Measurements from ENCODE around the gene BRF1.

The BRF1 gene

DNA sequence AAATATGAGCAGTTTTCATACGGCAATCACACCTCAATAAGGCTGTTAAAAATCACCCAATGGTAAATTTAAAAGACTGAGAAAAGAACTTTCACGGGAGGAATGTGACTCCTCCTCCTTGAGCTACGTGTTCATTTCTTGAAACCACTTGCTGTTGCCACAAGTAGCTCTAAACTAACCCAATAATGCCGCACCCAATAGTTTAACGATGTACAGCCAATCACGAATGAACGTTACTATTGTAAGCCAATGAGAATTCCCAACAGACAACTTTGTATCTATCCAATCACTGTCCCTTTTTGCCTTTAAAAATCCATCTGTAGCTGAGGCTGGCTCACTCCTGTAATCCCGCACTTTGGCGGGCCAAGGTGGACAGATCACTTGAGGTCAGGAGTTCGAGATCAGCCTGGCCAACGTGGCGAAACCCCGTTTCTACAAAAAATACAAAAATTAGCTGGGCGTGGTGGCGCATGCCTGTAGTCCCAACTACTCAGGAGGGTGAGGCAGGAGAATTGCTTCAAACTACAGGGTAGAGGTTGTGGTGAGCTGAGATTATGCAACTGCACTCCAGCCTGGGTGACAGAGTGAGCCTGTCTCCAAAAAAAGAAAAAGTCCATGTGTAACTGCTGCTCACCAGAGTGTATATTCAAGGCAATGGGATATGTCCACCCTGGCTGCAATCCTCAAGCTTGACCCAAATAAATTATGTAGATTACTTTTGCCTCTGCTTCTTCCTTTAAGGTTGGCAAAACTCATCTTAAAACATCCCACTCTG, 76.8 kb downstream of the BRF1 start:
- DNase-seq: no peak

GRCh38 chr14:105223260-105223659, 77.5 kb downstream of the BRF1 start:
- DNase-seq: no peak

DNA sequence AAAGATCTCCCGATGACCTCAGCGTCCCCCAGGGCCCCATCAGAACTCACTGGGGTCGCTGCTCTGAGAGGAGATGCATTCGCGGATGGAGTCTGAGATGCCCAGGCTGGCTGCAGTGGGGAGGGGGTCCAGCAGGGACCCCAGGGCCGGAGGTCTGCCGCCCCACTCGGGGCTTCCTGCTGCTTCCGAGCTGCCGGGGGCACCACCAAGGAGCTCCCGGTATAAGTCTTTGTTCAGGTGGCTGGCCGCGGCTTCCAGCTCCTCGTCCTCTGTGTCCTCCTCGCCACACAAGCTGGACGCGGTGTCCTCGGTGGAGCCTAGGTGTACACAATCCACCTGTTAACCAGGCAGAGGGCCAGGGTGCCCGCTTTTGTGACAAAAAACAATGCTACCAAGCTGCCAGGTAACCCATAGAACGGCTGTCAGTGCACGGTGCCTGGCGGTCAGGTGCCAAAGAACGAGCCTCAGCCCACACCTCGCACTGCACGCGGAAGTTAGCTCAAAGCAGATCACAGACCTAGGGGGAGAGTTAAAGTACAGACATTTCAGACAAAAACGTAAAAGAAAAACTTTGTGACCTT, 79.1 kb downstream of the BRF1 start:
- DNase-seq: no peak

GRCh38 chr14:105220699-105221597, 79.9 kb downstream of the BRF1 start:
- no peak for DNase-seq

DNA sequence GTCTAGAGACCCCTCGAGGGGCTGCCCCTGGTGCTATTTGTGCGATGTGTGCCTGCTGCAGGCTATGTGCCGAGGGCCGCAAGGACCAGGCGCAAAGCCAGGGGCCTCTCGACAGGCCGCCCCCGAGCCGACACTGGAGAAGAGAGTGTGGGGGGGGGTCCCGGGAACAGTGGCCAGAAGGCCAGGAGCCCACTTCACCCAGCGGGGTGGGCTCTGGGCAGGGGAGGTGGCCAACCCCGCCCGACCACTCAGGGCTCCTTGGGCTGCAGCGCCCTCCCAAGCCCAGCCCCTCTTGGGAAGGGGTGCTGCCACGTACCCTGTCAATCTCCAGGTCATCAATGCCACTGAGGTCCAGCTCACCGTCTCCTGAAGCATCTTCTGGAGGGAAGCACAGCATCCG, 81.0 kb downstream of the BRF1 start:
- no peak for DNase-seq

GRCh38 chr14:105219043-105219612, 81.7 kb downstream of the BRF1 start:
- DNase-seq: no peak

DNA sequence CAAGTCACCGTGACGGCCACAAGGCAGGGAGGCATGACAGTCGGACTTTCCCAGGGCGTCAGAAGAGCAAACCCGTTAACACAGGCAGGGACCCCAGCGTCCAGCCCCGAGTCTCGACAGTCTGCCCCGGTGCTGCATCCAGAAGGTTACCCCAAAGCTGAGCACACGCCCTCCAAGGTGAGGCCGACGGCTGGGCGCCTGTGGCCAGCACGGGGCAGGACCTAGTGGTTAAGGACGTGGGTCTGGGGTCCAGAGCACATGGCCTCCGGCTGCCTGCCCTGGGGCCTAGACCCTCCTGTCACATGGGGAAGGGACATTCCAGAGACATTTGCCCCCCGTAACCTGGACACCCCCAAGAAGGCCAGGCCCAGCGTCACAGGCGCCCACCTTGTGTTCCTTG, 82.2 kb downstream of the BRF1 start:
- DNase-seq: no peak

- no peak for DNase-seq
Observed at GRCh38 chr14:105217774-105218173, 83.0 kb downstream of the BRF1 start.

- no peak for DNase-seq
Observed at GRCh38 chr14:105216490-105217247, 84.1 kb downstream of the BRF1 start.

DNA sequence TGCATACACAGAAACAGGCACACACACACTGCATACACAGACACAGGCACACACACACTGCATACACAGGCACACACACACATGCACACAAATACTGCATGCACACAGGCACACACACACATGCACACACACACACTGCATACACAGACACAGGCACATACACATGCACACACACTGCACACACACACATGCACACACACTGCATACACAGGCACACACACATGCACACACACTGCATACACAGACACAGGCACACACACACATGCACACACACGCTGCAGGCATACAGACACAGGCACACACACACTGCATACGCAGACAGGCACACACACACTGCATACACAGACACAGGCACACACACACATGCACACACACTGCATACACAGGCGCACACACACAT, 85.2 kb downstream of the BRF1 start:
- no peak for DNase-seq

GRCh38 chr14:105214324-105214915, 86.4 kb downstream of the BRF1 start:
- peak; percentile 28 for DNase-seq

DNA sequence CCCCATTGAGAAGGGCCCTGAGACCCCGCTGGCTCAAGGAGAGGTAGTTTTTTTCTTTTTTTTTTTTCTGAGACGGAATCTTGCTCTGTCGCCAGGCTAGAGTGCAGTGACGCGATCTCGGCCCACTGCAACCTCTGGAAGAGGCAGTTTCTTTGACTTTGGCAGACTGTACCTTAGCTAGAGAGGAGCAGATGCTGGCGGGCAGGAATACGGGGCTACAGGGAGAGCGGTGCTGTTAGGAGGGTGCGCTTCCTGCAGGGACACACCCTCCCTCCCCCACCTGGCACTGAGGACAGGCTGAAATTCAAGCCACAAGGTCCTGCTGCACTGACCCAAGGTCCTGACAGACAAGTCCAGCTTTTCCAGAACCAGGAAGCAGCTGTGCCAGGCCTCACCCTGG, 87.4 kb downstream of the BRF1 start:
- peak; percentile 23 for DNase-seq

GRCh38 chr14:105212541-105213300, 88.1 kb downstream of the BRF1 start:
- peak; percentile 61 for DNase-seq

- DNase-seq: no peak
Observed at GRCh38 chr14:105211758-105212089, 89.1 kb downstream of the BRF1 start.

GRCh38 chr14:105211086-105211757, 89.6 kb downstream of the BRF1 start:
- DNase-seq: peak; percentile 19

GRCh38 chr14:105210266-105211025, 90.4 kb downstream of the BRF1 start:
- no peak for DNase-seq

DNA sequence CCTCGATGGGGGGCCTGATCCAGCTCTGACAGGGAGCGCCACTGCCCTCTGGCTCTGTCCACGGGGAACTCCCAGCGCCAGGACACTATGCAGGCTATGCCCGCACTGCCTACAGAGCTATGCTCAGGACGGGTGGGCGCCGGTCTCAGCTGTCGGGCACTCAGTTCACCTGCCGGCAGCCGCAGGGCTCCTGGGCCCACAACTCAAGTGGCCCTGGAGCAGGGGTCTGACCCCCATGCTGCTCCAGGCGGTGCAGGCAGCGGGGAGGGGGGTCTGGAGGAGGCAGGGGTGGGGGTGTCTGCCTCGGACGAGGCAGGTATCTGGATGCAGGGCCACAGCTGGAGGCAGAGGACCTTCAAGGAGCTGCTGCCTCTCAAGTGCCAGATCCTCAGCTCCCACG, 91.2 kb downstream of the BRF1 start:
- peak; percentile 16 for DNase-seq

DNA sequence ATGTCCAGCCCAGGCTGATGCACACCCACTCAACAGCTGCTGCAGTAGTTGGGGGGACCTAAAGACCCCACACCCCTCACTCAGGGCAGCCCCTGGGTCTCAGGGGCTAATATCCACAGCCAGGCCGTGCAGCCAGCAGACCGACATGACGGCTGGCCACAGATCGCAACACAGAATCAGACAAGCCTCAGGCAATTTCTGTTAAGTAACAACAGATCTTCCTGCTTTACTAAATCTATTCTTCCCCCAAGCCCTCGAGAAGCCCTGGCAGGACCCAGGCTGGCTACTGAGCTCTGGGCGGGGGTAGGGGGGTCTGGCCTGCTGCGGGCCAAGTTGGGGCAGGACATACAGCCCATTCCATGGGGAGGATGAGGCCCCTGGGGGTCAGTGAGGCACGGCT, 91.7 kb downstream of the BRF1 start:
- DNase-seq: no peak

DNA sequence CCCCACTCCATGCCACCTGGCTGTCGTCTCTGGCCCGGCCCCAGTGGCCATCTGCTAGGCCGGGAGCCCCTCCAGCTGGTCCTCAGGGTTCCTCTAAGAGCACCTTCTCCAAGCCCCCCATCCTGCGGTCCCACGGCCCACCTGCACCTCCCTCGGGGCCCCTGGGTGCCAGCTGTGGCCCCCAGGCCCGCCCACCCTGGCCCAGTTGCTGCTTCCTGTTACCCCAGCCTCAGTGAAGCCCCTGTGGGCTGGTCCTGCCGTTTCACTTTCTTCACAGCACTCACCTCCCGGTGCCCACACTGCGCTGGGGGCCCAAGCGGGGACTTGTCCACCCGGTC, 92.1 kb downstream of the BRF1 start:
- no peak for DNase-seq

Measured in right hindlimb (tissue), 1 donor.